ENCODE measurements around the gene NSG1. TPM values are rescaled to one million over a fixed set of nuclear protein-coding genes. Genes with fewer than 3 reads are reported as not detected.

Gene NSG1
- total and polyA plus RNA-seq, 2 of the 8 experiments (the other 6 are each of a cell fraction or from before 2014, with no cell fraction given): 35.7 to 61.4 TPM

- TF ChIP-seq POLR2AphosphoS5 (IDR thresholded peaks at IDR 0.05; ENCODE audit: low read depth, low read length) (no peak), GABPA (IDR thresholded peaks at IDR 0.05; ENCODE audit: borderline replicate concordance, insufficient read depth, low read length) (no peak), RBBP5 (IDR thresholded peaks at IDR 0.05; ENCODE audit: borderline replicate concordance, low read depth, low read length) (no peak), EGR1 (IDR thresholded peaks at IDR 0.05; ENCODE audit: borderline replicate concordance, low read depth, low read length) (no peak), TAF1 (IDR thresholded peaks at IDR 0.05; ENCODE audit: low read depth, low read length) (no peak), PHF8 (conservative IDR thresholded peaks at IDR 0.05; ENCODE audit: low read depth, low read length) (no peak), KDM5A (IDR thresholded peaks at IDR 0.05; ENCODE audit: low read length) (no peak), MAFK (IDR thresholded peaks at IDR 0.05; ENCODE audit: low read depth, low read length) (no peak), KDM1A (IDR thresholded peaks at IDR 0.05; ENCODE audit: borderline replicate concordance, low read length) (no peak), HDAC2 (IDR thresholded peaks at IDR 0.05; ENCODE audit: borderline replicate concordance in 1 of 2, low read depth in 2 of 2, low read length in 2 of 2) (no peak)
Measured at GRCh38 chr4:4438891-4439290, 52.0 kb downstream of the NSG1 start.

More at GRCh38 chr4:4438891-4439290, 52.0 kb downstream of the NSG1 start:
- H4K20me1 ChIP-seq (replicated peaks in 1 of 2; ENCODE audit: control insufficient read depth in 1 of 2, insufficient read depth in 2 of 2, low read length in 2 of 2): no peaks in the 10 kb centered on the region
- H3K23ac ChIP-seq (ENCODE audit: insufficient read length): no peak overlapping the region
- H2BK15ac ChIP-seq (ENCODE audit: low read length): no peak overlapping the region
- H3K18ac ChIP-seq (ENCODE audit: extremely low read depth, low read length): no peak overlapping the region
- H3K9me3 ChIP-seq (ENCODE audit: insufficient read depth in 2 of 2, low read depth in 1 of 2, low read length in 1 of 2): no peaks in the 10 kb centered on the region
- H3K4me2 ChIP-seq (ENCODE audit: insufficient read depth in 1 of 2, low read depth in 2 of 2, low read length in 2 of 2): no peak overlapping the region
- H4K8ac ChIP-seq (ENCODE audit: extremely low read depth, insufficient read depth, low read length): no peak overlapping the region
- H3K23me2 ChIP-seq (ENCODE audit: low read depth, low read length): no peaks in the 10 kb centered on the region
- H2BK12ac ChIP-seq (ENCODE audit: low read depth, low read length): no peak overlapping the region
- DNase-seq (ENCODE audit: low read depth in 1 of 2, low spot score in 2 of 2): no peak
- H2AFZ ChIP-seq (ENCODE audit: low read length): no peak overlapping the region
- no peak overlapping the region for H3K56ac ChIP-seq (replicated peaks; ENCODE audit: insufficient read length, low read depth, low read length)
- H4K91ac ChIP-seq (replicated peaks; ENCODE audit: insufficient read length, low read length): no peak overlapping the region
- no peaks in the 10 kb centered on the region for H3K79me1 ChIP-seq (ENCODE audit: low read depth, low read length)
- H2BK20ac ChIP-seq (ENCODE audit: low read length): no peak overlapping the region
- no peak overlapping the region for H3K9ac ChIP-seq (replicated peaks in 1 of 4; ENCODE audit: extremely low read depth in 1 of 4, low read depth in 3 of 4, low read length in 3 of 4)
- no peak overlapping the region for H2AK5ac ChIP-seq (ENCODE audit: low read depth, low read length)
- H3K4me1 ChIP-seq (replicated peaks in 1 of 4; ENCODE audit: control insufficient read depth in 3 of 4, insufficient read depth in 4 of 4, low read length in 3 of 4): peaks cover 0 to 2% (median 0%) of the 10 kb centered on the region in 4 experiments; a peak in 1 of 7 replicates
- no peaks in the 10 kb centered on the region for H3K36me3 ChIP-seq (ENCODE audit: control insufficient read depth in 2 of 4, insufficient read depth in 4 of 4, low read length in 3 of 4)
- no peak overlapping the region for H3K4me3 ChIP-seq (ENCODE audit: extremely low read depth in 1 of 4, insufficient read depth in 2 of 4, low read depth in 3 of 4, low read length in 4 of 4)
- no peak for FAIRE-seq
- CTCF ChIA-PET (ENCODE audit: partially characterized antibody): no interaction called here
- H3K79me2 ChIP-seq (ENCODE audit: control insufficient read depth in 1 of 2, insufficient read depth in 2 of 2, low read length in 2 of 2): no peaks in the 10 kb centered on the region
- no peak overlapping the region for H4K5ac ChIP-seq (ENCODE audit: insufficient read length, low read depth, low read length)
- H2BK5ac ChIP-seq (ENCODE audit: low read depth, low read length): no peak overlapping the region
- H3K4ac ChIP-seq (replicated peaks; ENCODE audit: insufficient read length, low read depth, low read length): no peak overlapping the region
- H3K14ac ChIP-seq (ENCODE audit: insufficient read length): no peak overlapping the region
- no peaks in the 10 kb centered on the region for H3K27me3 ChIP-seq (replicated peaks in 1 of 4; ENCODE audit: control insufficient read depth in 3 of 4, extremely low read depth in 1 of 4, insufficient read depth in 3 of 4, low read length in 3 of 4)
- POLR2A ChIA-PET (ENCODE audit: partially characterized antibody): no interaction called here
- H2BK120ac ChIP-seq (replicated peaks; ENCODE audit: low read depth, low read length): no peak overlapping the region
- H3K27ac ChIP-seq (ENCODE audit: low read depth, low read length): no peak overlapping the region

Data from H1 (cell line).